Ishikawa (cell line): ENCODE measurements around the gene DCXR.

Experiments
- CEBPB ChIP-seq: IDR thresholded peaks from 2 replicates; pipeline ENCODE4 v1.6.1; 2012
- CREB1 ChIP-seq: IDR thresholded peaks from 2 replicates; pipeline ENCODE4 v1.6.1; 2012; ENCODE audit warnings: low read depth
- EGR1 ChIP-seq: IDR thresholded peaks from 2 replicates; pipeline ENCODE4 v1.6.1; 2012
- EP300 ChIP-seq: IDR thresholded peaks from 2 replicates; pipeline ENCODE4 v1.6.1; 2012; ENCODE audit warnings: borderline replicate concordance
- FOXM1 ChIP-seq: IDR thresholded peaks from 2 replicates; pipeline ENCODE4 v1.6.1; 2012; ENCODE audit warnings: low read depth, borderline replicate concordance
- NFIC ChIP-seq: IDR thresholded peaks from 2 replicates; pipeline ENCODE4 v1.6.1; 2012
- RAD21 ChIP-seq: IDR thresholded peaks from 2 replicates; pipeline ENCODE4 v1.6.1; 2012; ENCODE audit warnings: low read depth
- TAF1 ChIP-seq: IDR thresholded peaks from 2 replicates; pipeline ENCODE4 v1.6.1; 2012; ENCODE audit warnings: low read depth, mild to moderate bottlenecking
- TCF12 ChIP-seq: IDR thresholded peaks from 2 replicates; pipeline ENCODE4 v1.6.1; 2012; ENCODE audit warnings: low read depth
- TEAD4 ChIP-seq: IDR thresholded peaks from 2 replicates; pipeline ENCODE4 v1.6.1; 2012
- YY1 ChIP-seq: IDR thresholded peaks from 2 replicates; pipeline ENCODE4 v1.6.1; 2012; ENCODE audit warnings: low read depth
- ZBTB7A ChIP-seq: IDR thresholded peaks from 2 replicates; pipeline ENCODE4 v1.6.1; 2012; ENCODE audit warnings: low read depth
- TF ChIP-seq, protein P1 (sequence below): IDR thresholded peaks from 2 replicates; pipeline ENCODE4 v1.6.1; 2012
- TF ChIP-seq, protein P2 (sequence below): IDR thresholded peaks from 2 replicates; pipeline ENCODE4 v1.6.1; 2012
- TF ChIP-seq, protein P3 (sequence below): IDR thresholded peaks from 2 replicates; pipeline ENCODE4 v1.6.1; 2012; ENCODE audit warnings: low read depth, mild to moderate bottlenecking

DCXR gene

DNA sequence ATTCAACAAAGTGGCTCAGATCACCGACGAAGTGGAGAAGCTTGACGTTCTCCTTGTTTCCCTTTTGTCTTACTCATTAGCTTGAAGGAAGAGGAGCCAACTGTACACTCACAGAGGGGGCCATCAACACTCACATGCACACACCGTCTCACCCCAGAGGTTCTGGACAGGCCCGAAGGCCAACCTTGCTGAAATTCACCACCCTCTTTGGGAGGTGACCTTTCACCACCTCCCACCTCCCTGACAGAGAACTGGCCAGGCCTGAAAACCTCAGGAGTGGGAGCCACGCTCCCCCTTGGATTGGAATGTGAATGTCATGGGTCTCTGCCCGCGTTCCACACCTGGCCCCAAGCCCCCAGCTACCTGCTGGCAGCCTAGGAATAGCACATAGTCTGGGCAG lies 2.0 kb downstream of the DCXR start:
- TF ChIP-seq, protein P1, sequence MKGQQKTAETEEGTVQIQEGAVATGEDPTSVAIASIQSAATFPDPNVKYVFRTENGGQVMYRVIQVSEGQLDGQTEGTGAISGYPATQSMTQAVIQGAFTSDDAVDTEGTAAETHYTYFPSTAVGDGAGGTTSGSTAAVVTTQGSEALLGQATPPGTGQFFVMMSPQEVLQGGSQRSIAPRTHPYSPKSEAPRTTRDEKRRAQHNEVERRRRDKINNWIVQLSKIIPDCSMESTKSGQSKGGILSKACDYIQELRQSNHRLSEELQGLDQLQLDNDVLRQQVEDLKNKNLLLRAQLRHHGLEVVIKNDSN, result no peak
- TF ChIP-seq ZBTB7A, result no peak
- no peak for TF ChIP-seq TCF12
- no peak for TF ChIP-seq TAF1
- TF ChIP-seq EP300, result no peak

DNA sequence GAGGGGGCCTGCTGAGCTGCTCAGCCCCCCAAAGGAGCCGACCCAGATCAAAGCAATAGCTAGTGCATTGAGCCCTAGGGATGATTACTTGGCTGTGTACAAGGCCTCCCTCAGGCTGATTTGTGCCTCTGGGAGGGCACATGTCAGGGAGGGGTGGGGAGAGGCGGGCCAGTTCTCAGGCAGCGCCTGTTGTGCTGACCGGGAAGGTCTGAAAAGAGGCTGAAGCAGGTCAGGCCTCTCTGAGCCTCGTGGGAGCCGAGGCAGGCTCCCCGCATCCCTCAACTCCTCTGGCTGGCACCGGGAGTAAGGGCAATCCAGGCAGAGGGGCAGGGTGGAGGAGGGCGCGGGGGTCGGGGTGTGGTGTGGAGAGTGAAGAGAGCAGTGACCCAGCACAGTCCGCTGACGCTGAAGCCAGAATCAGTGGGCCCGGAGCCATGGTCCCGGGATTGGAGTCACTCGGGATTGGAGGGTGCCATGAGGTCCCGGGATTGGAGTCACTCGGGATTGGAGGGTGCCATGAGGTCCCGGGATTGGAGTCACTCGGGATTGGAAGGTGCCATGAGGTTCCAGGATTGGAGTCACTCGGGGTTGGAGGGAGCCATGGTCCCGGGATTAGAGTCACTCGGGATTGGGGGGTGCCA lies 3.0 kb downstream of the DCXR start:
- TF ChIP-seq, protein P1, result no peak
- TF ChIP-seq NFIC (no peak), TAF1 (no peak), CREB1 (no peak), EP300 (no peak), RAD21 (no peak), FOXM1 (no peak), TEAD4 (no peak), ZBTB7A (no peak)
- TF ChIP-seq, protein P2, sequence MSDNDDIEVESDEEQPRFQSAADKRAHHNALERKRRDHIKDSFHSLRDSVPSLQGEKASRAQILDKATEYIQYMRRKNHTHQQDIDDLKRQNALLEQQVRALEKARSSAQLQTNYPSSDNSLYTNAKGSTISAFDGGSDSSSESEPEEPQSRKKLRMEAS, result no peak

DNA sequence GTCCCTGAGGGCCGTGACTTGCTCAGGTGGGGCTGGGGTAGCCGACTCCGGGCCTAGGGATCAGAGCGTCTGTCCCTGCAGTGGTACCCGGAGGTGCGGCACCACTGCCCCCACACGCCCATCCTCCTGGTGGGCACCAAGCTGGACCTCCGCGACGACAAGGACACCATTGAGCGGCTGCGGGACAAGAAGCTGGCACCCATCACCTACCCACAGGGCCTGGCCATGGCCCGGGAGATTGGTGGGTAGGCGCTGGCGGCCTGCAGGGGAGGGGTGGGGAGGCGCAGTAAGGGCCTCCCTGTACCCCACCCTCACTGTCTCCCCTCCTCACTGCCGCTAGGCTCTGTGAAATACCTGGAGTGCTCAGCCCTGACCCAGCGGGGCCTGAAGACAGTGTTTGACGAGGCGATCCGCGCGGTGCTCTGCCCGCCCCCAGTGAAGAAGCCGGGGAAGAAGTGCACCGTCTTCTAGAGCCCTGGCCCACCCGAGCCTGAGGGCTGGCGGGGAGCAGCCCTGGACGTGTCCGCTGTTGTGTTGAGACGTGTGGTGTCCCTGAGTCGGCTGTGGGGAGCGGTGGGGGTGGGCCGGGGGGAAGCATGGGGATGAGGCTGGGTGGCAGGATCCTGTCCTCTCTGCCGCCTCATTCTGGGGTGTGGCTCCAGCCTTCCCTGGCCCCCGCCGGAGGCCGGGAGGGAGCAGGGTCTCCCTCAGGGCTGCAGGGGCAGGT lies 4.0 kb downstream of the DCXR start:
- TF ChIP-seq, protein P2, result no peak
- TF ChIP-seq RAD21 (no peak), TEAD4 (no peak), YY1 (no peak), NFIC (no peak), EGR1 (no peak), CEBPB (no peak), EP300 (no peak), CREB1 (no peak), ZBTB7A (no peak), TAF1 (no peak), FOXM1 (no peak), TCF12 (no peak)
- TF ChIP-seq, protein P3, sequence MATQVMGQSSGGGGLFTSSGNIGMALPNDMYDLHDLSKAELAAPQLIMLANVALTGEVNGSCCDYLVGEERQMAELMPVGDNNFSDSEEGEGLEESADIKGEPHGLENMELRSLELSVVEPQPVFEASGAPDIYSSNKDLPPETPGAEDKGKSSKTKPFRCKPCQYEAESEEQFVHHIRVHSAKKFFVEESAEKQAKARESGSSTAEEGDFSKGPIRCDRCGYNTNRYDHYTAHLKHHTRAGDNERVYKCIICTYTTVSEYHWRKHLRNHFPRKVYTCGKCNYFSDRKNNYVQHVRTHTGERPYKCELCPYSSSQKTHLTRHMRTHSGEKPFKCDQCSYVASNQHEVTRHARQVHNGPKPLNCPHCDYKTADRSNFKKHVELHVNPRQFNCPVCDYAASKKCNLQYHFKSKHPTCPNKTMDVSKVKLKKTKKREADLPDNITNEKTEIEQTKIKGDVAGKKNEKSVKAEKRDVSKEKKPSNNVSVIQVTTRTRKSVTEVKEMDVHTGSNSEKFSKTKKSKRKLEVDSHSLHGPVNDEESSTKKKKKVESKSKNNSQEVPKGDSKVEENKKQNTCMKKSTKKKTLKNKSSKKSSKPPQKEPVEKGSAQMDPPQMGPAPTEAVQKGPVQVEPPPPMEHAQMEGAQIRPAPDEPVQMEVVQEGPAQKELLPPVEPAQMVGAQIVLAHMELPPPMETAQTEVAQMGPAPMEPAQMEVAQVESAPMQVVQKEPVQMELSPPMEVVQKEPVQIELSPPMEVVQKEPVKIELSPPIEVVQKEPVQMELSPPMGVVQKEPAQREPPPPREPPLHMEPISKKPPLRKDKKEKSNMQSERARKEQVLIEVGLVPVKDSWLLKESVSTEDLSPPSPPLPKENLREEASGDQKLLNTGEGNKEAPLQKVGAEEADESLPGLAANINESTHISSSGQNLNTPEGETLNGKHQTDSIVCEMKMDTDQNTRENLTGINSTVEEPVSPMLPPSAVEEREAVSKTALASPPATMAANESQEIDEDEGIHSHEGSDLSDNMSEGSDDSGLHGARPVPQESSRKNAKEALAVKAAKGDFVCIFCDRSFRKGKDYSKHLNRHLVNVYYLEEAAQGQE, result no peak
- TF ChIP-seq, protein P1, result no peak

DNA sequence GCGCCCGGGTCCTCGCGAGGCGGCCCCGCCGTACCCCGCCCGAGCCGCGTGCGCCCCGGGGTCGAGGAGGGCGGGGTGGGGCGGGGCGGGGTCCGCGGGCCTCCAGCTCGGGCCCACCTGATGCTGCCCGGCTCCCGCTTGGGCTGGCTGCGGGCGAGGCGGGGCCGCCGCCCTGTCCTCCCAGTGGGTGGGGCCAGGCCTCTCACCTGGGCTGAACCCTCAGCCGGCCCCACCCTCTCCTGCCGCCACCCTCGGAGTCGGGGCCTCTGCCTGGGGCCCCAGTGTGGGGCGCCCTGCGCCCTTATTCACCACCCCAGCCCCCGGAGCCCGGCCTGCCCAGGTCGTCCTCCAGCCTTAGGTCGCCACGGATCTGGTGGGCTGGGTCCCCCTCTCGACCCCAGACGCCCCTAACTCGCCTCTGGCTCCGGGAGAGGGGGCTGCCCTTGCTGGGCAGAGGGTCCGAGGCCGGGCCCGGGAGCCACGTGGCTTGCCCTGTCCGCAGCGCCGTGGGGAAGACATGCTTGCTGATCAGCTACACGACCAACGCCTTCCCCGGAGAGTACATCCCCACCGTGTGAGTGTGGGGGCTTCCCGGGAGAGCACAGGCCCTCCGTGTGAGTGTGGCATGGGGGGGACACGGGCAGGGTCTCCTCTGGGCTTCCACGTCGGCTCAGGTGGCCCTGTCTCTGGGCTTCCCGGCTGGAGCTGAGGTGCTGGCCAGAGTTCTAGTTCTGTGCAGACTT lies 5.4 kb downstream of the DCXR start:
- peak; percentile 59; the same call in 1 of the 2 replicates for TF ChIP-seq ZBTB7A
- no peak for TF ChIP-seq RAD21

DNA sequence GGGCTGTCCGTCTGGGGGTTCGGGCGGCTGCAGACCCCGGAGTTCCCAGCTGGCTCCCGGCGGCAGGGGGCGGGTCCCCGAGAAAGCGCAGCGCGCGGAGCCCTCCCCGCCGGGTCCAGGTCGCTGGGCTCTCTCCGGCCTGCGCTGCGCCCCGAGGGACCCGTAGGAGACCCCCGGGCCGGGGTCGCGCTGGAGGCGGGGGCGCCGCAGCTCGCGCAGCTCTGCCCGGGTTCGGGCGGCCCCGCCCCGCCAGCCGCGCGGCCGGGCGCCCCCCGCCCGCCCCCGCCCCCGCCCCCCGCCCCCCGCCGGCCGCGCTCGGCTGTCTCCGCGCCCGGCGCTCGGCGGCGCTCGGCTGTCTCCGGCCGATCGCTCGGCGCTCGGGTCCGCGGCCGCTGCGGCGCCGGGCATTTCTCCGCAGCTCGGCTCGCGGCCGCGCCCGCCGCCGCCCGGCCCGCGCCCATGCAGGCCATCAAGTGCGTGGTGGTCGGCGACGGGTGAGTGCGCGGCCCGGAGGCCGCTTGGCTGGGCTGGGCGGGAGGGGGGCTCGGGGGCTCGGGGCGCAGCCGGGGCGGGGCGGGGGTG lies 6.1 kb downstream of the DCXR start, which contains the start of gene RAC3:
Gene RAC3, plus strand, starts transcription at position 376 of the 582 bp plus-strand sequence. Its CDS starts 84 bp downstream, at position 460.
- no peak for TF ChIP-seq NFIC
- TF ChIP-seq ZBTB7A, result peak; percentile 80
- no peak for TF ChIP-seq CEBPB

DNA sequence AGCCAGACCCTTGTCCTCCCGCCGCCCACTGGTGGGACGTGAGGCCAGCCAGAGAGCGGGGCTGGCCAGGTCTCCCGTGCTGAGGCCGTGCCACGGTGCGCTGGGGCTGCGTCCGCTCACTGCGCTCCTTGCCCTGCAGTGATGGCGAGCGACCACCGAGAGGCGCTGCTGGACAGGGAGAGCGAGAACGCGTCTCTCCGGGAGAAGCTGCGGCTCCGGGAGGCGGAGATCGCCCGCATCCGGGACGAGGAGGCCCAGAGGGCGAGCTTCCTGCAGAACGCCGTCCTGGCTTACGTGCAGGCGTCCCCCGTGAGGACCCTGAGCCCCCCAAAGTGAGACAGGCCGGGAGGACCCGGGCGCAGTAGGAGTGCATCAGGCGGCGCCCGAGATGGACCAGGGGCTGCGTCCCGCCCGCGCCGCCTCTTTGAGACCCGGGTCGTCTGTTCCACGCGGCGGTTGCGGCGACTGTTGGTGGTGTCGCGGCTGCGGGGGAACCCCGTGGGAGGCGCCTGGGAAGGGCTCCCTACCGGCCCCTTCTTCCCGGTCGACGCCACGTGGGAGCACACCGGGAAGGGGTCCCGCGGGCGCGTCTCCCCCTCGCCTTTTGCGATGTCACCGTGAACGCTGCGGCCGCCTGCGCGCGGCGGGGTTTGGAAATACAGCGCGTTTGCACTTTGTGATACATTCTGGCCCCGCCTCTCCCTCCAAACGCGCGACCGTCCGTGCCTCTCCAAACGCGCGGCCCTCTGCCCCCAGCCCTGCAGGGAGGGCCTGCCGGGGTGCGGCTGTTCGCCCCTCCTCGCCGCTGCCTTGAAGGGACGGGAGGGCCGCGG lies 6.8 kb downstream of the DCXR start:
- TF ChIP-seq, protein P2, result no peak
- TF ChIP-seq RAD21, result peak; percentile 77
- no peak for TF ChIP-seq TCF12
- 0 out of 2 replicates have a peak, but pooled peaks have one; percentile 0 for TF ChIP-seq TAF1
